CD4-positive, alpha-beta T cell treated with Interleukin-2 at 100 ng/mL for 4 hours (primary cell): ENCODE data around the gene DXO.

ENCODE experiments used
- DNase-seq: peaks from one replicate; pipeline ENCODE4 v3.0.0-alpha.2; 2020; ENCODE audit warnings: low spot score

DXO gene

GRCh38 chr6:31927242-31927862 is 44.6 kb downstream of the DXO start, which contains the start of gene C2:
Gene C2 (plus strand): TSS chr6:31927717. CDS start chr6:31927753, 36 bp downstream.
- no peak for DNase-seq

GRCh38 chr6:31922942-31923341 is 49.0 kb downstream of the DXO start:
- DNase-seq = peak; percentile 20

- no peak for DNase-seq
Measured at GRCh38 chr6:31920811-31921210, 51.1 kb downstream of the DXO start.
